Measurements from ENCODE around the gene KDM5C.
A peak's percentile ranks its signal among the peaks of the same experiment; 100 is the strongest.

Gene KDM5C

GRCh38 chrX:53224860-53225797, at the start of gene KDM5C:
Gene KDM5C (minus strand): TSS chrX:53225207. CDS start chrX:53224889, 318 bp downstream.
- DNase-seq: peak; percentile 86

GRCh38 chrX:53272808-53273337, 47.9 kb upstream of the KDM5C start:
- DNase-seq: no peak

GRCh38 chrX:53269536-53270107, 44.6 kb upstream of the KDM5C start:
- DNase-seq: no peak

- no peak for DNase-seq
Observed at GRCh38 chrX:53268173-53268572, 43.2 kb upstream of the KDM5C start.

GRCh38 chrX:53266914-53267313, 41.9 kb upstream of the KDM5C start:
- DNase-seq: no peak

- DNase-seq: no peak
Observed at GRCh38 chrX:53265771-53266574, 41.0 kb upstream of the KDM5C start.

- DNase-seq: peak; percentile 72
Observed at GRCh38 chrX:53263597-53264094, 38.6 kb upstream of the KDM5C start.

GRCh38 chrX:53262918-53263394, 37.9 kb upstream of the KDM5C start:
- DNase-seq: peak; percentile 32

- no peak for DNase-seq
Observed at GRCh38 chrX:53262189-53262917, 37.3 kb upstream of the KDM5C start.

GRCh38 chrX:53261355-53261972, 36.5 kb upstream of the KDM5C start:
- no peak for DNase-seq

- no peak for DNase-seq
Observed at GRCh38 chrX:53260836-53261235, 35.8 kb upstream of the KDM5C start.

GRCh38 chrX:53257670-53258423, 32.8 kb upstream of the KDM5C start:
- no peak for DNase-seq

- DNase-seq: no peak
Observed at GRCh38 chrX:53257166-53257565, 32.2 kb upstream of the KDM5C start.

- DNase-seq: no peak
Observed at GRCh38 chrX:53256446-53257041, 31.5 kb upstream of the KDM5C start.

- DNase-seq: no peak
Observed at GRCh38 chrX:53255738-53256191, 30.8 kb upstream of the KDM5C start.

GRCh38 chrX:53254570-53255461, 29.8 kb upstream of the KDM5C start:
- no peak for DNase-seq

GRCh38 chrX:53253293-53254020, 28.4 kb upstream of the KDM5C start:
- no peak for DNase-seq

GRCh38 chrX:53251307-53251706, 26.3 kb upstream of the KDM5C start:
- no peak for DNase-seq

GRCh38 chrX:53250556-53250955, 25.5 kb upstream of the KDM5C start:
- no peak for DNase-seq
